Embryonic facial prominence (tissue), 1 donor: ENCODE results near the gene LY6G5C.

Experiments used
- DNase-seq: peaks from one replicate; pipeline ENCODE4 v3.0.0-alpha.2; 2016; ENCODE audit errors: extremely low spot score

Gene LY6G5C

GRCh38 chr6:31641370-31641769 is 39.5 kb downstream of the LY6G5C start:
- no peak for DNase-seq

DNA sequence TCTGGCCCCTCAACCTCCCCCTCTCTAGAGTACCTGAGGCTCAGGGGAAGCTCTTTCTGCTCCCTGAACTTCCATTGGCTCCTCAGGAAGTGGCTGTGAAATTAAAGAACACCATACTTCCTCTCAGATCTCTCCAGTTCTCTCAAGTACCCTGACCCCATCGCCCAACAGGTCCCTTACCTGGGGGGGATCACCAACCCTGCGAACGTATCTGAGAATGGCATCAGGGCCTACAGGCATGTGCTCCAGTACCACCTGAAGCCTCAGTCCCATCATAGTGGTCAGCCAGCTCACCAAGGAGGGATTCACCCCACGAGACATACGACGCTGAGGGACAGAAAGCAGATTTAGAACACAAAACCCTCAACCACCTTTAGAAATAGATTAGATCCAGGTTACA is 40.3 kb downstream of the LY6G5C start:
- no peak for DNase-seq

GRCh38 chr6:31639449-31639861 is 41.4 kb downstream of the LY6G5C start:
- no peak for DNase-seq

DNA sequence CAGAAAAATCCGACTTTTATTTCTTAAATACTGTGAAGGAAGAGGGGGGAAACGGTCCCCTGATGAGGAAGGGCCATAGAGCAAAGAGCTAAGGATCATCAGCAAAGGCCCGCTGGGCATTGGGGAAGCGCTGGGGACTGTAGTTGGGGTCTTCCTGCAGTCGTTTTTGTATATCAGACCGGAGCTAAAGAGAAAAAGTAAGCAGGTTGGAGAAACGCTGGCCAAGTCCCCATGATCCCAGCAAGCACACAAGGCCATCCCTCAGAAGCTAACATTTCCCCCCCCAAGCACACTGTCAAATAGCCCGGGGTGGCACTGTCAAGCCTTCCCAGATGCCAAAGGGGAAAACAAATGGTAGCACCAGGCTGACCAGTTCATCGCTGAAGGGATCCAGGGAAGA is 41.8 kb downstream of the LY6G5C start:
- DNase-seq, result no peak

GRCh38 chr6:31636698-31637596 is 43.9 kb downstream of the LY6G5C start:
- DNase-seq, result no peak

- DNase-seq, result no peak
Observed at GRCh38 chr6:31634969-31635575, 45.8 kb downstream of the LY6G5C start.

DNA sequence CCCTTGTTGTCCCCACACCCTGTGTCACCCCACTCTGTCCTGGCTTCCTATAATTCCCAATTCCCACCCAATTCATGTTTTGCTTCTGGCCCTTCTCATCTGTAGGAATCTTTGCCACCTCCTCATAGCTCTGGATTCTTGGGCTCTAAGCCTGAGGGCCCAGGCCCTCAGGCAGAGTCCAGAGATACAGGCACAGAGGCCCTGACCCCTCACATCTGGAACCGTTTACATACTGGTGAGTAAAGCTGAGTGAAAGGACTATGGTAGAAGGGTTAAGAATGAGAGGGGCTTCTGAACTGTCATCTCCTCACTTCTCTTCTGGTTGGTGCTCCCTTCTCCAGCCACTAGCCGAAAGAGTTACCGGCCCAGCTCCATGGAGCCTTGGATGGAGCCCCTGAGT is 46.7 kb downstream of the LY6G5C start:
- DNase-seq, result no peak

DNA sequence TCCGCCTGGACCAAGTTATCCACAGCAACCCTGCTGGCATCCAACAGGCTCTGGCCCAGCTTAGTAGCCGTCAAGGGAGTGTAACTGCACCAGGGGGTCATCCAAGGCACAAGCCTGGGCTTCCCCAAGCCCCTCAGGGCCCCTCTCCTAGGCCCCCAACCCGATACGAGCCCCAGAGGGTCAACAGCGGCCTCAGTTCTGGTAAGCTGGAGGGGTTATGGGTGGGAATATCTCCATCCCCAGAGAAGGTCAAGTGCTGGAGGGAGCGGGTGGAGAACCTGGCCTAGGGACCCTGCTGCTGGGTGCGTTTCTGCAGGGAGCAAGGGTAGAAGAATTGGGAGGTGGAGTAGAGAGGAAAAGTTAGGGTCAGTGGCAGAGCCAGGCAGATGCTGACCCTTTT is 47.4 kb downstream of the LY6G5C start:
- DNase-seq, result no peak

DNA sequence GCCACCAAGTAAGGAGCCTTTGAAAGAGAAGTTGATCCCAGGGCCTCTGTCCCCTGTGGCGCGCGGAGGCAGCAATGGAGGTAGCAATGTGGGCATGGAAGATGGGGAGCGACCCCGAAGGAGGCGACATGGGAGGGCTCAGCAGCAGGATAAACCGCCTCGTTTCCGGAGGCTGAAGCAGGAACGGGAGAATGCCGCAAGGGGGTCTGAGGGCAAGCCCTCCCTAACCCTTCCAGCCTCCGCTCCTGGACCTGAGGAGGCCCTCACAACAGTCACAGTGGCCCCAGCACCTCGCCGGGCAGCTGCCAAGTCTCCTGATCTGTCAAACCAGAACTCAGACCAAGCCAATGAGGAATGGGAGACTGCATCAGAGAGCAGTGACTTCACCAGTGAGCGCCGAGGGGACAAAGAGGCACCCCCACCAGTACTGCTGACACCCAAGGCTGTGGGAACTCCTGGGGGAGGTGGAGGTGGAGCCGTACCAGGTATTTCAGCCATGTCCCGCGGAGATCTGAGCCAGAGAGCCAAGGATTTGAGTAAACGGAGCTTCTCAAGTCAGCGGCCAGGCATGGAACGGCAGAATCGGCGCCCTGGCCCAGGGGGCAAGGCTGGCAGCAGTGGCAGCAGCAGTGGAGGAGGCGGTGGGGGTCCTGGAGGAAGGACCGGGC is 48.5 kb downstream of the LY6G5C start:
- DNase-seq, result no peak

GRCh38 chr6:31631681-31632278 is 49.1 kb downstream of the LY6G5C start:
- DNase-seq, result no peak

- no peak for DNase-seq
Observed at GRCh38 chr6:31631209-31631608, 49.7 kb downstream of the LY6G5C start.

DNA sequence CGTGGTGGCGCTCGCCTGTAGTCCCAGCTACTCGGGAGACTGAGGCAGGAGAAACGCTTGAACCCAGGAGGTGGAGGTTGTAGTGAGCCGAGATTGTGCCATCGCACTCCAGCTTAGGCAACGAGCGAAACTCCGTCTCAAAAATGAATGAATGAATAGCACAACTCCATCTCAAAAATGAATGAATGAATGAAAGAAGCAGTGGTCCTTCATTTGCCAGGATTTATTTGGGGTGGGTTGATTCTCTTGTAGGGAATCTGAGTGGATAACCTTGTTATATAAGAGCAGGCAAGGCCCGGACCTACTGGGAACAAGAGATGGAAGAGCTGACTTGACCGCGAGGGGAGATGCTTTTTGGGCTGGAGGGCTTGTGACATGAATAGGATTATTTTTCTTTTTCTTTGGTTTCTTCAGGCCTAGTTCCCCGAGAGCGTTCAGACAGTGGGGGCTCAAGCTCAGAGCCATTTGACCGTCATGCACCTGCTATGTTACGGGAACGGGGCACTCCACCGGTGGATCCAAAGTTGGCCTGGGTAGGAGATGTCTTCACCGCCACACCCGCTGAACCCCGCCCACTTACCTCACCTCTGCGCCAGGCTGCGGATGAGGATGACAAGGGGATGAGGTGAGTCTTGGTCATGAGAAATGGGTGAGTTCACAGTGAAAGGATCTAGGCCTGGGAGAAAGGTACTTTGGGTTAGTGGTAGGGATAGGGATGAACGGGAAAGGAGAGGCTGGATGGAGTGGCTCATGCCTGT is 50.5 kb downstream of the LY6G5C start:
- DNase-seq, result no peak

DNA sequence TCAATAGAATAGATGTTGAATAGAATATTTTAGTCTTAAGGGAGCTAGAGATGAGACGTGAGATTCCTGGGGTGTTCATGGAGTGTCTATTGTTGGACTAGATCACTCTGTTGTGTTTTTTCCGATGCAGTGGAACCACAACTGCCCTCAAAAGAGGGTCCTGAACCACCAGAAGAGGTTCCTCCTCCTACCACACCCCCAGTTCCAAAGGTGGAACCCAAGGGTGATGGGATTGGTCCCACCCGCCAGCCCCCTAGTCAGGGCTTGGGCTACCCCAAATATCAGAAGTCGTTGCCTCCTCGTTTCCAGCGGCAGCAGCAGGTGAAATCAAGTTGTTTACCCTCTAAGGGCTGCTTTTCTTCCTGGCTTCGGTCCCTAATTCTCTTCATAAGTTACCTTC is 51.9 kb downstream of the LY6G5C start:
- no peak for DNase-seq

DNA sequence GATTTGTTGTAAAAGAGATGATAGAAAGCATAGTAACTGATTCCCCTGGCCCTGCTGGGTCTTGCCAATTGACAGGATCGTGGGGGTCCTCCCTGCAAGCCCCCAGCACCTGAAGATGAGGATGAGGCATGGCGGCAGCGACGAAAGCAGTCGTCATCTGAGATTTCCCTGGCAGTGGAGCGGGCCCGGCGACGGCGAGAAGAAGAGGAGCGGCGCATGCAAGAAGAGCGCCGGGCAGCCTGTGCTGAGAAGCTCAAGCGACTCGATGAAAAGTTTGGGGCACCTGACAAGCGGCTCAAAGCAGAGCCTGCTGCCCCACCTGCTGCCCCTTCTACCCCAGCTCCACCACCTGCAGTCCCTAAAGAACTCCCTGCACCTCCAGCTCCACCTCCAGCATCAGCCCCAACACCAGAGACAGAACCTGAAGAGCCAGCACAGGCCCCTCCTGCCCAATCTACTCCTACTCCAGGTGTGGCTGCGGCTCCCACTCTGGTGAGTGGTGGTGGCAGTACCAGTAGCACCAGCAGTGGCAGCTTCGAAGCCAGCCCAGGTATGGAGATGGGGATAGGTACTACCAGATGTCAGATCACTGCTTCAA is 53.1 kb downstream of the LY6G5C start:
- DNase-seq, result no peak

- no peak for DNase-seq
Observed at GRCh38 chr6:31626952-31627351, 53.9 kb downstream of the LY6G5C start.
